ENCODE measurements around the gene CC2D2B.

DNA sequence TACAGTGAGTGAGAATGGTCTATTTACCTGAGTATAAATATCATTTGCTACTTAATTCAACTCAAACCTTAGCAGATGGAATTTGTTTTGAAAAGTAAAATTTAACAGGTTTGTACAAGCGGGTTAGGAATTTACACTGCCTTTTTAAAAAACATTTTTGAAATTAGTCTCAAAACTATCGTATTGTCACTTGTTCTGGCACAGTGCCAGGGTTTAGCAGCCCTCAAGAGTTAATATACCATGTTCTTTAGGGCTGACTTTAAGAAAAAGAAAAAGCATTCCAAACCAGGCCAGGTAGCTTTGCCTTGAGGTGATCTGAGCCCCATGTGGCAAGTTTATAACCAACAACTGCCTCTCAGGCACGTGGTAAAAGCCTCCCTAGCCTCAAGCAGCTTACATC lies 153.5 kb downstream of the CC2D2B start:
- TF ChIP-seq EZH2phosphoT487 (IDR thresholded peaks at IDR 0.05; ENCODE audit: borderline replicate concordance, low read length) = no peak
- TF ChIP-seq, protein P1, sequence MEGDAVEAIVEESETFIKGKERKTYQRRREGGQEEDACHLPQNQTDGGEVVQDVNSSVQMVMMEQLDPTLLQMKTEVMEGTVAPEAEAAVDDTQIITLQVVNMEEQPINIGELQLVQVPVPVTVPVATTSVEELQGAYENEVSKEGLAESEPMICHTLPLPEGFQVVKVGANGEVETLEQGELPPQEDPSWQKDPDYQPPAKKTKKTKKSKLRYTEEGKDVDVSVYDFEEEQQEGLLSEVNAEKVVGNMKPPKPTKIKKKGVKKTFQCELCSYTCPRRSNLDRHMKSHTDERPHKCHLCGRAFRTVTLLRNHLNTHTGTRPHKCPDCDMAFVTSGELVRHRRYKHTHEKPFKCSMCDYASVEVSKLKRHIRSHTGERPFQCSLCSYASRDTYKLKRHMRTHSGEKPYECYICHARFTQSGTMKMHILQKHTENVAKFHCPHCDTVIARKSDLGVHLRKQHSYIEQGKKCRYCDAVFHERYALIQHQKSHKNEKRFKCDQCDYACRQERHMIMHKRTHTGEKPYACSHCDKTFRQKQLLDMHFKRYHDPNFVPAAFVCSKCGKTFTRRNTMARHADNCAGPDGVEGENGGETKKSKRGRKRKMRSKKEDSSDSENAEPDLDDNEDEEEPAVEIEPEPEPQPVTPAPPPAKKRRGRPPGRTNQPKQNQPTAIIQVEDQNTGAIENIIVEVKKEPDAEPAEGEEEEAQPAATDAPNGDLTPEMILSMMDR (IDR thresholded peaks at IDR 0.05; ENCODE audit: low read depth, low read length, poor library complexity, severe bottlenecking) = no peak

Measured in DOHH2 (cell line).